H1 (cell line): ENCODE measurements around the gene ABCC4. TPM values are rescaled to one million over a fixed set of nuclear protein-coding genes. Genes with fewer than 3 reads are reported as not detected.

Source experiments
- CTCF ChIA-PET: fragments of 300-600 bp; sonication (Branson Sonifier 250); formaldehyde crosslinking; loops from one replicate; lab custom pipeline; 2021; ENCODE audit not compliant: partially characterized antibody; lab: Charles Lee
- POLR2A ChIA-PET: fragments of 300-600 bp; sonication (Branson Sonifier 250); formaldehyde crosslinking; loops from one replicate; lab custom pipeline; 2021; ENCODE audit warnings: inconsistent platforms; ENCODE audit not compliant: partially characterized antibody; lab: Charles Lee
- DNase-seq, 2 experiments: peaks; one replicate each; pipeline versions ENCODE4 v3.0.0 to v3.0.0-alpha.2; 2010 to 2022; ENCODE audit warnings: low spot score in 2 of 2, low read depth in 1 of 2, mixed read lengths in 1 of 2
- FAIRE-seq: peaks from 2 replicates; lab custom pipeline; 2011; peaks lifted over from hg19 to GRCh38; lab: Jason Lieb, UNC
- H2AFZ ChIP-seq: 2 replicates; pipeline ENCODE4 v1.8.1; 2012; ENCODE audit warnings: low read length, inconsistent platforms
- H2AK5ac ChIP-seq: 2 replicates; pipeline ENCODE4 v1.6.1; 2013; ENCODE audit warnings: low read depth, low read length
- H2BK120ac ChIP-seq: replicated peaks from 2 replicates; pipeline ENCODE3; 2013; ENCODE audit warnings: low read depth, low read length, inconsistent platforms
- H2BK12ac ChIP-seq: 2 replicates; pipeline ENCODE4 v1.6.1; 2013; ENCODE audit warnings: low read depth, low read length
- H2BK15ac ChIP-seq: 2 replicates; pipeline ENCODE4 v1.6.1; 2013; ENCODE audit warnings: low read length
- H2BK20ac ChIP-seq: 2 replicates; pipeline ENCODE4 v1.6.1; 2013; ENCODE audit warnings: low read length
- H2BK5ac ChIP-seq: 2 replicates; pipeline ENCODE4 v1.6.1; 2013; ENCODE audit warnings: low read depth, low read length
- H3K14ac ChIP-seq: 2 replicates; pipeline ENCODE4 v1.6.1; 2013; ENCODE audit warnings: inconsistent platforms; ENCODE audit not compliant: insufficient read length
- H3K18ac ChIP-seq: 2 replicates; pipeline ENCODE4 v1.6.1; 2013; ENCODE audit warnings: low read length; ENCODE audit errors: extremely low read depth
- H3K23ac ChIP-seq: 2 replicates; pipeline ENCODE4 v1.6.1; 2013; ENCODE audit warnings: inconsistent platforms; ENCODE audit not compliant: insufficient read length
- H3K23me2 ChIP-seq: 2 replicates; pipeline ENCODE4 v1.6.1; 2013; ENCODE audit warnings: low read depth, low read length
- H3K27ac ChIP-seq: 2 replicates; pipeline ENCODE4 v1.6.1; 2011; ENCODE audit warnings: low read depth, low read length, inconsistent platforms
- H3K27me3 ChIP-seq, 4 experiments: replicated peaks in 1 of 4; 1 replicate in 1 of 4; 2 replicates in 3 of 4; pipeline versions ENCODE4 v1.6.1 to v1.8.1; 2011 to 2013; ENCODE audit warnings: low read length in 3 of 4, mild to moderate bottlenecking in 3 of 4, inconsistent platforms in 2 of 4, mixed read lengths in 2 of 4, moderate library complexity in 1 of 4; ENCODE audit not compliant: control insufficient read depth in 3 of 4, insufficient read depth in 3 of 4; ENCODE audit errors: extremely low read depth in 1 of 4
- H3K36me3 ChIP-seq, 4 experiments: 2 replicates each; pipeline versions ENCODE4 v1.6.1 to v1.8.1; 2011 to 2013; ENCODE audit warnings: mild to moderate bottlenecking in 4 of 4, low read length in 3 of 4, moderate library complexity in 2 of 4, control low read depth in 1 of 4, inconsistent platforms in 1 of 4; ENCODE audit not compliant: insufficient read depth in 4 of 4, control insufficient read depth in 2 of 4
- H3K4ac ChIP-seq: replicated peaks from 2 replicates; pipeline ENCODE3; 2013; ENCODE audit warnings: low read length, low read depth, mixed read lengths, inconsistent platforms; ENCODE audit not compliant: insufficient read length
- H3K4me1 ChIP-seq, 4 experiments: replicated peaks in 1 of 4; 1 replicate in 1 of 4; 2 replicates in 3 of 4; pipeline versions ENCODE4 v1.6.1 to v1.8.1; 2011 to 2013; ENCODE audit warnings: low read length in 3 of 4, inconsistent platforms in 2 of 4, mixed read lengths in 1 of 4; ENCODE audit not compliant: insufficient read depth in 4 of 4, control insufficient read depth in 3 of 4
- H3K4me2 ChIP-seq, 2 experiments: 2 replicates each; pipeline versions ENCODE4 v1.6.1 to v1.8.1; 2011 to 2013; ENCODE audit warnings: low read depth in 2 of 2, low read length in 2 of 2, control low read depth in 1 of 2, inconsistent platforms in 1 of 2, mild to moderate bottlenecking in 1 of 2; ENCODE audit not compliant: insufficient read depth in 1 of 2
- H3K4me3 ChIP-seq, 4 experiments: fragments of 200-600, 300-600 bp in 1 of 4; sonication (generic), shearing (Covaris generic), sonication (Bioruptor Twin) in 1 of 4; 2 replicates each; pipeline versions ENCODE4 v1.5.1 to v1.8.1; 2011 to 2016; ENCODE audit warnings: low read length in 4 of 4, low read depth in 3 of 4, control low read depth in 2 of 4, inconsistent platforms in 2 of 4, mild to moderate bottlenecking in 2 of 4, mixed read lengths in 1 of 4, moderate library complexity in 1 of 4; ENCODE audit not compliant: insufficient read depth in 2 of 4; ENCODE audit errors: extremely low read depth in 1 of 4
- H3K56ac ChIP-seq: replicated peaks from 2 replicates; pipeline ENCODE3; 2013; ENCODE audit warnings: low read depth, mild to moderate bottlenecking, mixed read lengths, low read length, inconsistent platforms; ENCODE audit not compliant: insufficient read length
- H3K79me1 ChIP-seq: 2 replicates; pipeline ENCODE4 v1.6.1; 2013; ENCODE audit warnings: low read depth, low read length, control low read depth
- H3K79me2 ChIP-seq, 2 experiments: 2 replicates each; pipeline versions ENCODE4 v1.6.1 to v1.8.1; 2012 to 2013; ENCODE audit warnings: low read length in 2 of 2, mild to moderate bottlenecking in 2 of 2, inconsistent platforms in 1 of 2; ENCODE audit not compliant: insufficient read depth in 2 of 2, control insufficient read depth in 1 of 2
- H3K9ac ChIP-seq, 4 experiments: replicated peaks in 1 of 4; 1 replicate in 1 of 4; 2 replicates in 3 of 4; pipeline versions ENCODE4 v1.6.1 to v1.8.1; 2011 to 2013; ENCODE audit warnings: low read depth in 3 of 4, low read length in 3 of 4, control low read depth in 2 of 4, mild to moderate bottlenecking in 2 of 4, moderate library complexity in 2 of 4, inconsistent platforms in 1 of 4; ENCODE audit errors: extremely low read depth in 1 of 4
- H3K9me3 ChIP-seq, 2 experiments: 2 replicates each; pipeline versions ENCODE4 v1.6.1 to v1.8.1; 2012 to 2013; ENCODE audit warnings: mild to moderate bottlenecking in 2 of 2, moderate library complexity in 2 of 2, control low read depth in 1 of 2, inconsistent platforms in 1 of 2, low read depth in 1 of 2, low read length in 1 of 2, mixed read lengths in 1 of 2; ENCODE audit not compliant: insufficient read depth in 2 of 2
- H4K20me1 ChIP-seq, 2 experiments: replicated peaks in 1 of 2; 2 replicates each; pipeline versions ENCODE3 to v1.8.1; 2011 to 2013; ENCODE audit warnings: inconsistent platforms in 2 of 2, low read length in 2 of 2, mild to moderate bottlenecking in 1 of 2; ENCODE audit not compliant: insufficient read depth in 2 of 2, control insufficient read depth in 1 of 2
- H4K5ac ChIP-seq: 2 replicates; pipeline ENCODE4 v1.6.1; 2013; ENCODE audit warnings: low read length, low read depth, mixed read lengths, inconsistent platforms; ENCODE audit not compliant: insufficient read length
- H4K8ac ChIP-seq: 2 replicates; pipeline ENCODE4 v1.8.0; 2013; ENCODE audit warnings: mild to moderate bottlenecking, moderate library complexity, low read length, inconsistent platforms; ENCODE audit not compliant: insufficient read depth; ENCODE audit errors: extremely low read depth
- H4K91ac ChIP-seq: replicated peaks from 2 replicates; pipeline ENCODE3; 2013; ENCODE audit warnings: low read length, mixed read lengths, inconsistent platforms; ENCODE audit not compliant: insufficient read length
- HDAC6 ChIP-seq: IDR thresholded peaks from one replicate; pipeline ENCODE4 v1.7.1; 2012; ENCODE audit warnings: low read depth, mild to moderate bottlenecking, inconsistent platforms, low read length, moderate library complexity
- POLR2A ChIP-seq, 2 experiments: IDR thresholded peaks; 1 replicate in 1 of 2; 2 replicates in 1 of 2; pipeline ENCODE4 v1.6.1; 2011; ENCODE audit warnings: low read depth in 2 of 2, low read length in 2 of 2, mild to moderate bottlenecking in 2 of 2; ENCODE audit errors: control extremely low read depth in 1 of 2
- POLR2AphosphoS5 ChIP-seq: IDR thresholded peaks from 2 replicates; pipeline ENCODE4 v1.6.1; 2011; ENCODE audit warnings: low read depth, low read length
- SAP30 ChIP-seq: fragments of 300-600 bp; sonication (generic); IDR thresholded peaks from 2 replicates; pipeline ENCODE4 v1.7.1; 2012; ENCODE audit warnings: low read length, moderate library complexity, mild to moderate bottlenecking, inconsistent platforms; ENCODE audit not compliant: insufficient read depth, insufficient replicate concordance
- TAF7 ChIP-seq: optimal IDR thresholded peaks from 2 replicates; pipeline ENCODE3; 2011; ENCODE audit warnings: low read depth, mild to moderate bottlenecking, inconsistent platforms, low read length, moderate library complexity, borderline replicate concordance
- WGBS, 2 experiments: shearing (Covaris generic) in 1 of 2; methylation state at CpG; one replicate each; pipeline versions ENCODE4 v1.1.6 to v1.1.7; 2013 to 2015; ENCODE audit warnings: low lambda C conversion rate in 2 of 2, mixed read lengths in 2 of 2, inconsistent platforms in 1 of 2, low coverage in 1 of 2, missing lambda C conversion rate in 1 of 2; ENCODE audit not compliant: insufficient replicate concordance in 2 of 2, insufficient coverage in 1 of 2, insufficient read length in 1 of 2; ENCODE audit errors: extremely low coverage in 1 of 2, missing lambda C conversion rate in 1 of 2; 5-methylcytosine and 5-hydroxymethylcytosine counted together
- polyA plus RNA-seq, 7 experiments: library from polyadenylated mRNA; depleted of rRNA in 3 of 7; stranded (reverse) in 5 of 7; unstranded in 2 of 7; fragments of >200 nt in 5 of 7; fragments of 200-250 nt in 2 of 7; gene quantifications; 1 replicate in 5 of 7; 2 replicates in 1 of 7; 4 replicates in 1 of 7; pipeline versions ENCODE4 v1.2.1 to v1.2.3, GENCODE V29; 2011 to 2013; ENCODE audit warnings: missing spikeins in 2 of 7, mixed read lengths in 2 of 7
- total RNA-seq: library from RNA; stranded (reverse); fragmentation: NEBNext Ultra II Directional; extraction: Animal tissue kit (Norgen Biotek cat#: 25700); gene quantifications from 2 replicates; pipeline ENCODE4 v1.2.1, GENCODE V29; 2021
- TF ChIP-seq, protein P1 (sequence below): IDR thresholded peaks from 2 replicates; pipeline ENCODE4 v1.6.1; 2012; ENCODE audit warnings: inconsistent platforms
- TF ChIP-seq, protein P2 (sequence below), 3 experiments: IDR thresholded peaks; 1 replicate in 2 of 3; 2 replicates in 1 of 3; pipeline versions ENCODE4 v1.5.1 to v1.6.1; 2011; ENCODE audit warnings: low read length in 3 of 3, mild to moderate bottlenecking in 3 of 3, inconsistent platforms in 2 of 3, low read depth in 1 of 3, moderate library complexity in 1 of 3; ENCODE audit not compliant: insufficient read depth in 1 of 3; ENCODE audit errors: control extremely low read depth in 1 of 3

ABCC4 gene
- total and polyA plus RNA-seq, 2 of the 8 experiments (the other 6 are each of a cell fraction or from before 2014, with no cell fraction given): 4.0 to 14.1 TPM

DNA sequence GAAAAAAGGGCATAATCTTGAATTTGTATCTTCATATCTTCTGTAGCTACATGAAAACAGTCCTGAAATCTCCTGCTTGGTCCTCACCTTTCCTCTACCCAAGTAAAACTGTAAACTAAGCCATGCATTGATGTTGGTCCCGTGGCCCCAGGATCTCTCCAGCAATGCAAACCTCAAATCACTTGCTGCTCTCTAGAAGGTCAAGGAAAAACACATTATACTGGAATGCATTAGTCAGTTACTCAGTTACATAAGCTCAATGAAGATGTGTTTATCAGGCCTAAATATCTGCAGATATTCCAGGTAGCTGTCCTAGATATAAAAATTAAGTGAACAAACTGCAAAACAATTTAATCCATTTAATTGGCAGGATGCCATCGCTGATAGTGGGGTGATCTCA is 261.8 kb downstream of the ABCC4 start:
- Histone ChIP-seq H4K91ac (no peak overlapping the region), H2BK15ac (no peak overlapping the region), H2BK5ac (no peak overlapping the region), H4K8ac (no peak overlapping the region), H3K79me1 (no peaks in the 10 kb centered on the region), H2BK20ac (no peak overlapping the region), H2BK120ac (no peak overlapping the region), H3K27ac (no peak overlapping the region), H3K18ac (no peak overlapping the region), H3K27me3 (no peaks in the 10 kb centered on the region), H3K36me3 (no peaks in the 10 kb centered on the region; a peak in 1 of 8 replicates), H4K20me1 (no peaks in the 10 kb centered on the region), H3K4me3 (no peak overlapping the region), H3K4me1 (no peaks in the 10 kb centered on the region), H3K79me2 (no peaks in the 10 kb centered on the region), H3K56ac (no peak overlapping the region), H3K14ac (no peak overlapping the region), H4K5ac (no peak overlapping the region), H3K23ac (no peak overlapping the region), H2AFZ (no peak overlapping the region), H3K23me2 (no peaks in the 10 kb centered on the region), H3K9ac (no peak overlapping the region), H3K9me3 (no peaks in the 10 kb centered on the region), H2BK12ac (no peak overlapping the region), H3K4ac (no peak overlapping the region), H2AK5ac (no peak overlapping the region), H3K4me2 (no peak overlapping the region)
- FAIRE-seq: no peak
- ChIA-PET CTCF (interaction anchor here (0.6 to 1.6 kb wide), 2 partner anchors 181 to 365 kb away, joined by 3 to 4 read pairs; no protein-coding TSS in a partner anchor), POLR2A (no interaction called here)
- TF ChIP-seq TAF7 (no peak), POLR2A (IDR thresholded peaks at IDR 0.05; ENCODE audit: control extremely low read depth in 1 of 2, low read depth in 2 of 2, low read length in 2 of 2) (no peak), POLR2AphosphoS5 (no peak), HDAC6 (no peak), SAP30 (no peak)
- TF ChIP-seq, protein P1, sequence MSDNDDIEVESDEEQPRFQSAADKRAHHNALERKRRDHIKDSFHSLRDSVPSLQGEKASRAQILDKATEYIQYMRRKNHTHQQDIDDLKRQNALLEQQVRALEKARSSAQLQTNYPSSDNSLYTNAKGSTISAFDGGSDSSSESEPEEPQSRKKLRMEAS: no peak
- TF ChIP-seq, protein P2, sequence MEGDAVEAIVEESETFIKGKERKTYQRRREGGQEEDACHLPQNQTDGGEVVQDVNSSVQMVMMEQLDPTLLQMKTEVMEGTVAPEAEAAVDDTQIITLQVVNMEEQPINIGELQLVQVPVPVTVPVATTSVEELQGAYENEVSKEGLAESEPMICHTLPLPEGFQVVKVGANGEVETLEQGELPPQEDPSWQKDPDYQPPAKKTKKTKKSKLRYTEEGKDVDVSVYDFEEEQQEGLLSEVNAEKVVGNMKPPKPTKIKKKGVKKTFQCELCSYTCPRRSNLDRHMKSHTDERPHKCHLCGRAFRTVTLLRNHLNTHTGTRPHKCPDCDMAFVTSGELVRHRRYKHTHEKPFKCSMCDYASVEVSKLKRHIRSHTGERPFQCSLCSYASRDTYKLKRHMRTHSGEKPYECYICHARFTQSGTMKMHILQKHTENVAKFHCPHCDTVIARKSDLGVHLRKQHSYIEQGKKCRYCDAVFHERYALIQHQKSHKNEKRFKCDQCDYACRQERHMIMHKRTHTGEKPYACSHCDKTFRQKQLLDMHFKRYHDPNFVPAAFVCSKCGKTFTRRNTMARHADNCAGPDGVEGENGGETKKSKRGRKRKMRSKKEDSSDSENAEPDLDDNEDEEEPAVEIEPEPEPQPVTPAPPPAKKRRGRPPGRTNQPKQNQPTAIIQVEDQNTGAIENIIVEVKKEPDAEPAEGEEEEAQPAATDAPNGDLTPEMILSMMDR (IDR thresholded peaks at IDR 0.05; ENCODE audit: control extremely low read depth in 1 of 3, insufficient read depth in 1 of 3, low read depth in 1 of 3, low read length in 3 of 3): no peak
- 93% methylated on average over 2 of the region's 2 CpGs; no CpG with 5 or more reads in 1 of the 2 experiments for WGBS, 2 experiments
- DNase-seq: no peak
